Measurements from ENCODE around the gene TMEM223.

DNA sequence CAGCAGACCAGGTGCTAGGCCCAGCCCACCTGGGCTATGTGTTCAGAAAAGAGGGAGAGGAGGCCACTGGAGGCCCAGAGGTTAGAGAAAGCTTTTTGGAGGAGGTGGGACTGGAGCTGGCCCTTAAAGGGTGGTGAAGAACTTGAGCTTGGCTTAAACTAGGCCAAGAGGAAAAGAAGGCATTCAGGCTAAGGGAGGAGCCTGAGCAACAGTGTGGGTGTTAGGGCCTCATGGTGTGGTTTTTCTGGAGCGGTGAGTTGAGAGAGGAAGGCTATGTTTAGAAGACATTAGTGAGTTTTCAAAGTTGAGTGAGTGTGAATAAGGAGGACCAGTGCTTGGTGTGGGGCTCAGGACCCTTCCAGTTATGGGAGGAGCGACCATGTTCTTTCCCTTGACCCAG lies 14.4 kb downstream of the TMEM223 start:
- TF ChIP-seq HOXA7 (CRISPR knock-in tag; IDR thresholded peaks at IDR 0.05; ENCODE audit: borderline replicate concordance) (no peak), ZNF239 (tag by site-specific recombination; IDR thresholded peaks at IDR 0.05) (no peak), ZNF571 (tag by site-specific recombination; IDR thresholded peaks at IDR 0.05) (no peak)
- TF ChIP-seq, protein P1, sequence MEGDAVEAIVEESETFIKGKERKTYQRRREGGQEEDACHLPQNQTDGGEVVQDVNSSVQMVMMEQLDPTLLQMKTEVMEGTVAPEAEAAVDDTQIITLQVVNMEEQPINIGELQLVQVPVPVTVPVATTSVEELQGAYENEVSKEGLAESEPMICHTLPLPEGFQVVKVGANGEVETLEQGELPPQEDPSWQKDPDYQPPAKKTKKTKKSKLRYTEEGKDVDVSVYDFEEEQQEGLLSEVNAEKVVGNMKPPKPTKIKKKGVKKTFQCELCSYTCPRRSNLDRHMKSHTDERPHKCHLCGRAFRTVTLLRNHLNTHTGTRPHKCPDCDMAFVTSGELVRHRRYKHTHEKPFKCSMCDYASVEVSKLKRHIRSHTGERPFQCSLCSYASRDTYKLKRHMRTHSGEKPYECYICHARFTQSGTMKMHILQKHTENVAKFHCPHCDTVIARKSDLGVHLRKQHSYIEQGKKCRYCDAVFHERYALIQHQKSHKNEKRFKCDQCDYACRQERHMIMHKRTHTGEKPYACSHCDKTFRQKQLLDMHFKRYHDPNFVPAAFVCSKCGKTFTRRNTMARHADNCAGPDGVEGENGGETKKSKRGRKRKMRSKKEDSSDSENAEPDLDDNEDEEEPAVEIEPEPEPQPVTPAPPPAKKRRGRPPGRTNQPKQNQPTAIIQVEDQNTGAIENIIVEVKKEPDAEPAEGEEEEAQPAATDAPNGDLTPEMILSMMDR (tag by site-specific recombination; IDR thresholded peaks at IDR 0.05) = no peak
